HepG2 (cell line): Measurements from ENCODE around the gene ETFB. TPM values are rescaled to one million over a fixed set of nuclear protein-coding genes. Genes with fewer than 3 reads are reported as not detected.
A peak's percentile ranks its signal among the peaks of the same experiment; 100 is the strongest.

Experiments used
- ARHGAP35 ChIP-seq: sonication (generic); formaldehyde crosslinking; IDR thresholded peaks from 2 replicates; pipeline ENCODE4 v1.9.0; 2022; ENCODE audit warnings: mild to moderate bottlenecking, inconsistent platforms, moderate library complexity, missing genetic modification reagents, borderline replicate concordance
- ATM ChIP-seq: fragments of 450-650 bp; IDR thresholded peaks from 2 replicates; pipeline ENCODE4 v1.7.1; 2017; ENCODE audit warnings: mild to moderate bottlenecking, borderline replicate concordance
- GLI4 ChIP-seq: sonication (generic); formaldehyde crosslinking; IDR thresholded peaks from 2 replicates; pipeline ENCODE4 v1.5.1; 2020; ENCODE audit warnings: missing genetic modification reagents, mild to moderate bottlenecking, moderate library complexity, borderline replicate concordance
- HOXD1 ChIP-seq: sonication (generic); formaldehyde crosslinking; IDR thresholded peaks from 2 replicates; pipeline ENCODE4 v1.5.0; 2020; ENCODE audit warnings: missing genetic modification reagents
- KDM6A ChIP-seq: IDR thresholded peaks from 2 replicates; pipeline ENCODE4 v1.6.1; 2016; ENCODE audit warnings: low read depth
- NR2F1 ChIP-seq, 2 experiments: fragments of 450-650 bp in 1 of 2; formaldehyde crosslinking in 1 of 2; IDR thresholded peaks; 2 replicates each; pipeline versions ENCODE4 v1.5.0 to v1.6.1; 2016 to 2020; ENCODE audit warnings: mild to moderate bottlenecking in 1 of 2, missing compliant biosample characterization in 1 of 2, missing genetic modification reagents in 1 of 2, moderate library complexity in 1 of 2
- NR3C1 ChIP-seq: sonication (generic); formaldehyde crosslinking; IDR thresholded peaks from 2 replicates; pipeline ENCODE4 v1.4.0; 2020; ENCODE audit warnings: missing genetic modification reagents
- PCBP1 ChIP-seq: fragments of 200-400 bp; formaldehyde crosslinking; IDR thresholded peaks from 2 replicates; pipeline ENCODE4 v1.6.1; 2017; ENCODE audit warnings: mild to moderate bottlenecking, low read depth, low read length, borderline replicate concordance
- SCMH1 ChIP-seq: sonication (generic); formaldehyde crosslinking; IDR thresholded peaks from 2 replicates; pipeline ENCODE4 v1.9.0; 2021; ENCODE audit warnings: missing genetic modification reagents, mild to moderate bottlenecking, borderline replicate concordance
- SNAI1 ChIP-seq: sonication (generic); formaldehyde crosslinking; IDR thresholded peaks from 2 replicates; pipeline ENCODE4 v1.5.0; 2020; ENCODE audit warnings: mild to moderate bottlenecking, missing genetic modification reagents, borderline replicate concordance
- ZFP36L2 ChIP-seq: sonication (generic); formaldehyde crosslinking; IDR thresholded peaks from 2 replicates; pipeline ENCODE4 v1.4.0; 2020; ENCODE audit warnings: missing genetic modification reagents
- ZFP41 ChIP-seq: sonication (generic); formaldehyde crosslinking; IDR thresholded peaks from 2 replicates; pipeline ENCODE4 v1.4.0; 2020; ENCODE audit warnings: mild to moderate bottlenecking, missing genetic modification reagents, borderline replicate concordance
- ZNF350 ChIP-seq: sonication (generic); formaldehyde crosslinking; IDR thresholded peaks from 2 replicates; pipeline ENCODE4 v1.4.0; 2020; ENCODE audit warnings: mild to moderate bottlenecking, low read depth, missing genetic modification reagents, borderline replicate concordance
- ZNF484 ChIP-seq: sonication (generic); formaldehyde crosslinking; IDR thresholded peaks from 2 replicates; pipeline ENCODE4 v1.5.1; 2020; ENCODE audit warnings: mild to moderate bottlenecking, low read depth, missing genetic modification reagents, borderline replicate concordance
- ZNF550 ChIP-seq: sonication (generic); formaldehyde crosslinking; IDR thresholded peaks from 2 replicates; pipeline ENCODE4 v1.4.0; 2020; ENCODE audit warnings: mild to moderate bottlenecking, missing genetic modification reagents, borderline replicate concordance
- ZNF556 ChIP-seq: sonication (generic); formaldehyde crosslinking; IDR thresholded peaks from 2 replicates; pipeline ENCODE4 v1.4.0; 2020; ENCODE audit warnings: mild to moderate bottlenecking, missing genetic modification reagents, borderline replicate concordance
- ZNF737 ChIP-seq: sonication (generic); formaldehyde crosslinking; IDR thresholded peaks from 2 replicates; pipeline ENCODE4 v1.5.0; 2020; ENCODE audit warnings: missing genetic modification reagents, mild to moderate bottlenecking, borderline replicate concordance
- ZNF747 ChIP-seq: sonication (generic); formaldehyde crosslinking; IDR thresholded peaks from 2 replicates; pipeline ENCODE4 v1.8.1; 2023; ENCODE audit warnings: missing genetic modification reagents, mild to moderate bottlenecking, borderline replicate concordance
- polyA plus RNA-seq, 8 experiments: library from polyadenylated mRNA; depleted of rRNA in 3 of 8; stranded (reverse) in 7 of 8; unstranded in 1 of 8; fragments of >200 nt; fragmentation: Illumina TruSeq in 4 of 8; extraction: Trizol in 4 of 8; gene quantifications; 2 replicates each; pipeline versions ENCODE4 v1.2.1 to v1.2.3, GENCODE V29; 2011 to 2016; ENCODE audit warnings: low read depth in 4 of 8, missing spikeins in 1 of 8, mixed read lengths in 1 of 8; ENCODE audit not compliant: insufficient read depth in 1 of 8
- total RNA-seq, 5 experiments: library from RNA; depleted of rRNA; stranded (reverse); fragments of >200 nt; fragmentation: Illumina TruSeq; extraction: Trizol; gene quantifications; 2 replicates each; pipeline ENCODE4 v1.2.3, GENCODE V29; 2016; ENCODE audit warnings: low read depth in 1 of 5
- TF ChIP-seq, protein P1 (sequence below): sonication (generic); formaldehyde crosslinking; IDR thresholded peaks from 2 replicates; pipeline ENCODE4 v1.5.0; 2020; ENCODE audit warnings: mild to moderate bottlenecking, missing genetic modification reagents
- TF ChIP-seq, protein P2 (sequence below): sonication (generic); formaldehyde crosslinking; IDR thresholded peaks from 2 replicates; pipeline ENCODE4 v1.5.1; 2020; ENCODE audit warnings: mild to moderate bottlenecking, missing genetic modification reagents
- TF ChIP-seq, protein P3 (sequence below): sonication (generic); formaldehyde crosslinking; IDR thresholded peaks from 2 replicates; pipeline ENCODE4 v1.4.0; 2020; ENCODE audit warnings: missing genetic modification reagents, mild to moderate bottlenecking, borderline replicate concordance

ETFB gene
- total and polyA plus RNA-seq, 2 of the 13 experiments (the other 11 are each of a cell fraction or from before 2014, with no cell fraction given) = 678 to 1,314 TPM

DNA sequence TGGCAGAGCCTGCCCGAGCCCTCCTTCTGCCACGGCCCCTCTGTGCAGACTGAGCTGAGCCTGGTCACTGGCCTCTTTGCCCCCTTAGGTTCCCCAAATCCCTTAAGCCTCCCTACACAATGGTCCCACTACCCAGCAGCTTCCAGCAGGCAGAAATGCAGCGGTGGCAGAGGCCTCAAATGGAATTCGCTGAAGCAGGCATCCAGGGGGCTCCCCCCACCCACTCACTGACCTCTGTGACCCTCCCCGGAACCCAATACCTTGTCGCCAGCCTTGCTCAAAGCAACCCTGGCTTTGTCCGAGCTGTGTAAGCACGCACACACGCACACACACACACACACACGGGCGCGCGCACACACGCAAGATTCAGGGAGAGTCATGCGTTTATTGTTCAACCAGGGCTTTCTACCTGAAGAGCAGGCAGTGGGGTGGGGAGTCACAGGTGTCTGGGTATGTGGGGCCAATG lies 21.8 kb upstream of the ETFB start, which contains the start of gene LIM2 (continued):
- TF ChIP-seq NR2F1 (CRISPR knock-in tag; IDR thresholded peaks at IDR 0.05) (peak; percentile 59 to 70; a peak in 3 of 4 replicates), ZFP36L2 (no peak), ARHGAP35 (CRISPR knock-in tag) (no peak), PCBP1 (0 out of 2 replicates have a peak, but pooled peaks have one; percentile 29), ZNF747 (CRISPR knock-in tag) (no peak), ATM (no peak), ZFP41 (no peak), NR3C1 (no peak), ZNF556 (no peak), ZNF550 (CRISPR knock-in tag) (no peak), SCMH1 (no peak), KDM6A (CRISPR knock-in tag) (no peak), ZNF484 (CRISPR knock-in tag) (no peak), SNAI1 (CRISPR knock-in tag) (no peak), GLI4 (CRISPR knock-in tag) (no peak), ZNF350 (CRISPR knock-in tag) (no peak), HOXD1 (CRISPR knock-in tag) (no peak; the same call in 1 of the 2 replicates), ZNF737 (CRISPR knock-in tag) (no peak)
- TF ChIP-seq, protein P1, sequence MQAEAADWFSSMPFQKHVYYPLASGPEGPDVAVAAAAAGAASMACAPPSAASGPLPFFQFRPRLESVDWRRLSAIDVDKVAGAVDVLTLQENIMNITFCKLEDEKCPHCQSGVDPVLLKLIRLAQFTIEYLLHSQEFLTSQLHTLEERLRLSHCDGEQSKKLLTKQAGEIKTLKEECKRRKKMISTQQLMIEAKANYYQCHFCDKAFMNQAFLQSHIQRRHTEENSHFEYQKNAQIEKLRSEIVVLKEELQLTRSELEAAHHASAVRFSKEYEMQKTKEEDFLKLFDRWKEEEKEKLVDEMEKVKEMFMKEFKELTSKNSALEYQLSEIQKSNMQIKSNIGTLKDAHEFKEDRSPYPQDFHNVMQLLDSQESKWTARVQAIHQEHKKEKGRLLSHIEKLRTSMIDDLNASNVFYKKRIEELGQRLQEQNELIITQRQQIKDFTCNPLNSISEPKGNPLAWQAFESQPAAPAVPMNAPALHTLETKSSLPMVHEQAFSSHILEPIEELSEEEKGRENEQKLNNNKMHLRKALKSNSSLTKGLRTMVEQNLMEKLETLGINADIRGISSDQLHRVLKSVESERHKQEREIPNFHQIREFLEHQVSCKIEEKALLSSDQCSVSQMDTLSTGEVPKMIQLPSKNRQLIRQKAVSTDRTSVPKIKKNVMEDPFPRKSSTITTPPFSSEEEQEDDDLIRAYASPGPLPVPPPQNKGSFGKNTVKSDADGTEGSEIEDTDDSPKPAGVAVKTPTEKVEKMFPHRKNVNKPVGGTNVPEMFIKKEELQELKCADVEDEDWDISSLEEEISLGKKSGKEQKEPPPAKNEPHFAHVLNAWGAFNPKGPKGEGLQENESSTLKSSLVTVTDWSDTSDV = no peak
- TF ChIP-seq, protein P2, sequence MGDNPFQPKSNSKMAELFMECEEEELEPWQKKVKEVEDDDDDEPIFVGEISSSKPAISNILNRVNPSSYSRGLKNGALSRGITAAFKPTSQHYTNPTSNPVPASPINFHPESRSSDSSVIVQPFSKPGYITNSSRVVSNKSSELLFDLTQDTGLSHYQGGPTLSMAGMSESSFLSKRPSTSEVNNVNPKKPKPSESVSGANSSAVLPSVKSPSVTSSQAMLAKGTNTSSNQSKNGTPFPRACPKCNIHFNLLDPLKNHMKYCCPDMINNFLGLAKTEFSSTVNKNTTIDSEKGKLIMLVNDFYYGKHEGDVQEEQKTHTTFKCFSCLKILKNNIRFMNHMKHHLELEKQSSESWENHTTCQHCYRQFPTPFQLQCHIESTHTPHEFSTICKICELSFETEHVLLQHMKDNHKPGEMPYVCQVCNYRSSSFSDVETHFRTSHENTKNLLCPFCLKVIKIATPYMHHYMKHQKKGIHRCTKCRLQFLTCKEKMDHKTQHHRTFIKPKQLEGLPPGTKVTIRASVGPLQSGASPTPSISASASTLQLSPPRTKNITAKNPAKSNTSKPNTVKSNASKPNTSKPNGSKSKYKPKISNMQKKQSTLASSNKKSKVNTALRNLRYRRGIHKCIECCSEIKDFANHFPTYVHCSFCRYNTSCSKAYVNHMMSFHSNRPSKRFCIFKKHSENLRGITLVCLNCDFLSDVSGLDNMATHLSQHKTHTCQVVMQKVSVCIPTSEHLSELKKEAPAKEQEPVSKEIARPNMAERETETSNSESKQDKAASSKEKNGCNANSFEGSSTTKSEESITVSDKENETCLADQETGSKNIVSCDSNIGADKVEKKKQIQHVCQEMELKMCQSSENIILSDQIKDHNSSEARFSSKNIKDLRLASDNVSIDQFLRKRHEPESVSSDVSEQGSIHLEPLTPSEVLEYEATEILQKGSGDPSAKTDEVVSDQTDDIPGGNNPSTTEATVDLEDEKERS (CRISPR knock-in tag) = no peak
- TF ChIP-seq, protein P3, sequence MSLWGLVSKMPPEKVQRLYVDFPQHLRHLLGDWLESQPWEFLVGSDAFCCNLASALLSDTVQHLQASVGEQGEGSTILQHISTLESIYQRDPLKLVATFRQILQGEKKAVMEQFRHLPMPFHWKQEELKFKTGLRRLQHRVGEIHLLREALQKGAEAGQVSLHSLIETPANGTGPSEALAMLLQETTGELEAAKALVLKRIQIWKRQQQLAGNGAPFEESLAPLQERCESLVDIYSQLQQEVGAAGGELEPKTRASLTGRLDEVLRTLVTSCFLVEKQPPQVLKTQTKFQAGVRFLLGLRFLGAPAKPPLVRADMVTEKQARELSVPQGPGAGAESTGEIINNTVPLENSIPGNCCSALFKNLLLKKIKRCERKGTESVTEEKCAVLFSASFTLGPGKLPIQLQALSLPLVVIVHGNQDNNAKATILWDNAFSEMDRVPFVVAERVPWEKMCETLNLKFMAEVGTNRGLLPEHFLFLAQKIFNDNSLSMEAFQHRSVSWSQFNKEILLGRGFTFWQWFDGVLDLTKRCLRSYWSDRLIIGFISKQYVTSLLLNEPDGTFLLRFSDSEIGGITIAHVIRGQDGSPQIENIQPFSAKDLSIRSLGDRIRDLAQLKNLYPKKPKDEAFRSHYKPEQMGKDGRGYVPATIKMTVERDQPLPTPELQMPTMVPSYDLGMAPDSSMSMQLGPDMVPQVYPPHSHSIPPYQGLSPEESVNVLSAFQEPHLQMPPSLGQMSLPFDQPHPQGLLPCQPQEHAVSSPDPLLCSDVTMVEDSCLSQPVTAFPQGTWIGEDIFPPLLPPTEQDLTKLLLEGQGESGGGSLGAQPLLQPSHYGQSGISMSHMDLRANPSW (CRISPR knock-in tag) = no peak
